HTERT RPE-1 (cell line): ENCODE data around the gene DGKI.

Source experiments
- in situ Hi-C: fragments of 300-500 bp; cut with MboI; formaldehyde crosslinking; loops from 4 replicates; pipeline ENCODE4 v1.14.3; 2020; ENCODE audit warnings: low sequenced_read_pairs

Gene DGKI

GRCh38 chr7:137791930-137792329 is 54.8 kb downstream of the DGKI start:
- in situ Hi-C loops = no loop called here

- in situ Hi-C loops = no loop called here
Observed at GRCh38 chr7:137790828-137791227, 55.9 kb downstream of the DGKI start.

- in situ Hi-C loops = no loop called here
Observed at GRCh38 chr7:137789215-137789882, 57.4 kb downstream of the DGKI start.

GRCh38 chr7:137787301-137787976 is 59.3 kb downstream of the DGKI start:
- in situ Hi-C loops = no loop called here

GRCh38 chr7:137778511-137778910 is 68.3 kb downstream of the DGKI start:
- in situ Hi-C loops = no loop called here

- in situ Hi-C loops = no loop called here
Observed at GRCh38 chr7:137774793-137775201, 72.0 kb downstream of the DGKI start.

GRCh38 chr7:137772748-137773147 is 74.0 kb downstream of the DGKI start:
- in situ Hi-C loops = no loop called here

GRCh38 chr7:137772316-137772715 is 74.5 kb downstream of the DGKI start:
- in situ Hi-C loops = no loop called here

- in situ Hi-C loops = no loop called here
Observed at GRCh38 chr7:137771679-137772078, 75.1 kb downstream of the DGKI start.

GRCh38 chr7:137771273-137771672 is 75.5 kb downstream of the DGKI start:
- in situ Hi-C loops = no loop called here

GRCh38 chr7:137768366-137768765 is 78.4 kb downstream of the DGKI start:
- in situ Hi-C loops = no loop called here

- in situ Hi-C loops = no loop called here
Observed at GRCh38 chr7:137762334-137762733, 84.4 kb downstream of the DGKI start.

GRCh38 chr7:137760111-137760510 is 86.7 kb downstream of the DGKI start:
- in situ Hi-C loops = no loop called here

GRCh38 chr7:137757146-137757925 is 89.4 kb downstream of the DGKI start:
- in situ Hi-C loops = no loop called here

GRCh38 chr7:137755846-137756651 is 90.7 kb downstream of the DGKI start:
- in situ Hi-C loops = no loop called here

- in situ Hi-C loops = no loop called here
Observed at GRCh38 chr7:137755427-137755826, 91.3 kb downstream of the DGKI start.

- in situ Hi-C loops = no loop called here
Observed at GRCh38 chr7:137753948-137754851, 92.6 kb downstream of the DGKI start.

- in situ Hi-C loops = no loop called here
Observed at GRCh38 chr7:137753575-137753947, 93.2 kb downstream of the DGKI start.

- in situ Hi-C loops = no loop called here
Observed at GRCh38 chr7:137753067-137753466, 93.7 kb downstream of the DGKI start.

GRCh38 chr7:137751361-137752009 is 95.3 kb downstream of the DGKI start:
- in situ Hi-C loops = no loop called here
